Measurements from ENCODE around the gene SLC66A1.

Gene SLC66A1

GRCh38 chr1:19343617-19344350, 31.7 kb downstream of the SLC66A1 start:
- FAIRE-seq = no peak

- no peak for FAIRE-seq
These were observed 32.3 kb downstream of the SLC66A1 start for GRCh38 chr1:19344372-19344810.

- no peak for FAIRE-seq
These were observed 32.7 kb downstream of the SLC66A1 start for GRCh38 chr1:19344831-19345230.

- no peak for FAIRE-seq
These were observed 33.3 kb downstream of the SLC66A1 start for GRCh38 chr1:19345391-19345790.

- FAIRE-seq = no peak
These were observed 33.9 kb downstream of the SLC66A1 start for GRCh38 chr1:19346026-19346425.

- FAIRE-seq = no peak
These were observed 35.5 kb downstream of the SLC66A1 start for GRCh38 chr1:19347533-19348172.

- no peak for FAIRE-seq
These were observed 36.5 kb downstream of the SLC66A1 start for GRCh38 chr1:19348441-19349198.

GRCh38 chr1:19349999-19350398, 37.9 kb downstream of the SLC66A1 start:
- FAIRE-seq = no peak

GRCh38 chr1:19350566-19350965, 38.4 kb downstream of the SLC66A1 start:
- no peak for FAIRE-seq

- no peak for FAIRE-seq
These were observed 39.7 kb downstream of the SLC66A1 start for GRCh38 chr1:19351873-19352272.

GRCh38 chr1:19352839-19353238, 40.7 kb downstream of the SLC66A1 start:
- FAIRE-seq = no peak

- FAIRE-seq = no peak
These were observed 41.5 kb downstream of the SLC66A1 start for GRCh38 chr1:19353596-19353995.

- peak; percentile 93 for FAIRE-seq
These were observed 42.4 kb downstream of the SLC66A1 start for GRCh38 chr1:19354531-19354981.

- no peak for FAIRE-seq
These were observed 44.1 kb downstream of the SLC66A1 start for GRCh38 chr1:19356266-19356665.

GRCh38 chr1:19357299-19357986, 45.3 kb downstream of the SLC66A1 start:
- no peak for FAIRE-seq

GRCh38 chr1:19358710-19359109, 46.6 kb downstream of the SLC66A1 start:
- no peak for FAIRE-seq

- no peak for FAIRE-seq
These were observed 47.2 kb downstream of the SLC66A1 start for GRCh38 chr1:19359357-19359756.

- FAIRE-seq = no peak
These were observed 47.9 kb downstream of the SLC66A1 start for GRCh38 chr1:19360016-19360415.

- no peak for FAIRE-seq
These were observed 48.3 kb downstream of the SLC66A1 start for GRCh38 chr1:19360432-19360831.

GRCh38 chr1:19360843-19361610, 48.9 kb downstream of the SLC66A1 start:
- FAIRE-seq = no peak

GRCh38 chr1:19361611-19362147, 49.6 kb downstream of the SLC66A1 start:
- no peak for FAIRE-seq
